Hepatocyte (in vitro differentiated cells): ENCODE data around the gene TRAM2. TPM values are rescaled to one million over a fixed set of nuclear protein-coding genes. Genes with fewer than 3 reads are reported as not detected.

Experiments
- DNase-seq: peaks from one replicate; pipeline ENCODE4 v3.0.0-alpha.2; 2016; ENCODE audit warnings: low spot score
- H2AFZ ChIP-seq: fragments of 200-600 bp; sonication (generic); 2 replicates; pipeline ENCODE4 v1.6.0; 2016; ENCODE audit warnings: antibody characterized with exemption, mild to moderate bottlenecking
- H3K27ac ChIP-seq: fragments of 200-600 bp; sonication (generic); 2 replicates; pipeline ENCODE4 v1.5.1; 2016; ENCODE audit warnings: mild to moderate bottlenecking
- H3K27me3 ChIP-seq: fragments of 200-600 bp; sonication (generic); 2 replicates; pipeline ENCODE4 v1.6.1; 2016
- H3K36me3 ChIP-seq: fragments of 200-600 bp; sonication (generic); replicated peaks from 2 replicates; pipeline ENCODE4 v1.5.1; 2016; ENCODE audit warnings: low read depth; ENCODE audit not compliant: insufficient read depth
- H3K4me1 ChIP-seq: fragments of 200-600 bp; sonication (generic); 2 replicates; pipeline ENCODE4 v1.5.1; 2016; ENCODE audit warnings: mild to moderate bottlenecking, moderate library complexity; ENCODE audit not compliant: insufficient read depth
- H3K4me2 ChIP-seq: fragments of 200-600 bp; sonication (generic); 2 replicates; pipeline ENCODE4 v1.6.0; 2016
- H3K4me3 ChIP-seq: fragments of 200-600 bp; sonication (generic); 2 replicates; pipeline ENCODE4 v1.5.1; 2016; ENCODE audit warnings: mild to moderate bottlenecking
- H3K79me2 ChIP-seq: fragments of 200-600 bp; sonication (generic); 2 replicates; pipeline ENCODE4 v1.6.0; 2017; ENCODE audit warnings: mild to moderate bottlenecking
- H3K9me2 ChIP-seq: fragments of 200-600 bp; sonication (generic); replicated peaks from 2 replicates; pipeline ENCODE4 v1.6.0; 2017; ENCODE audit warnings: mild to moderate bottlenecking; ENCODE audit not compliant: insufficient read depth
- H3K9me3 ChIP-seq: fragments of 200-600 bp; sonication (generic); 2 replicates; pipeline ENCODE4 v1.5.1; 2016; ENCODE audit warnings: low read depth, mild to moderate bottlenecking
- H4K20me1 ChIP-seq: fragments of 200-600 bp; sonication (generic); 2 replicates; pipeline ENCODE4 v1.6.0; 2016; ENCODE audit warnings: mild to moderate bottlenecking; ENCODE audit not compliant: insufficient read depth, poor library complexity, severe bottlenecking
- EZH2 ChIP-seq: fragments of 200-600 bp; sonication (generic); IDR thresholded peaks from 2 replicates; pipeline ENCODE4 v1.6.1; 2016; ENCODE audit warnings: antibody characterized with exemption, mild to moderate bottlenecking, borderline replicate concordance
- EZH2phosphoT487 ChIP-seq: fragments of 200-600 bp; sonication (generic); IDR thresholded peaks from one replicate; pipeline ENCODE4 v1.6.1; 2018; ENCODE audit warnings: antibody characterized with exemption, mild to moderate bottlenecking, low read depth, moderate library complexity; ENCODE audit not compliant: unreplicated experiment, severe bottlenecking
- WGBS: methylation state at CpG from one replicate; pipeline ENCODE4 v1.1.6; 2016; ENCODE audit warnings: low lambda C conversion rate; ENCODE audit errors: missing lambda C conversion rate; 5-methylcytosine and 5-hydroxymethylcytosine counted together
- polyA plus RNA-seq: library from polyadenylated mRNA; unstranded; fragments of >200 nt; fragmentation: Nextera tagmentation; extraction: Ambion mirVana; gene quantifications from 2 replicates; pipeline ENCODE4 v1.2.1, GENCODE V29; 2016
- total RNA-seq: library from RNA; depleted of rRNA; stranded (reverse); fragments of >200 nt; gene quantifications from 2 replicates; pipeline ENCODE4 v1.2.3, GENCODE V29; 2014
- TF ChIP-seq, protein P1 (sequence below): fragments of 200-600 bp; sonication (generic); IDR thresholded peaks from 2 replicates; pipeline ENCODE4 v1.5.1; 2016; ENCODE audit warnings: antibody characterized with exemption, mild to moderate bottlenecking; ENCODE audit not compliant: poor library complexity

The TRAM2 gene
- total and polyA plus RNA-seq, 2 experiments from 2014 or later = 29.6 to 47.6 TPM

DNA sequence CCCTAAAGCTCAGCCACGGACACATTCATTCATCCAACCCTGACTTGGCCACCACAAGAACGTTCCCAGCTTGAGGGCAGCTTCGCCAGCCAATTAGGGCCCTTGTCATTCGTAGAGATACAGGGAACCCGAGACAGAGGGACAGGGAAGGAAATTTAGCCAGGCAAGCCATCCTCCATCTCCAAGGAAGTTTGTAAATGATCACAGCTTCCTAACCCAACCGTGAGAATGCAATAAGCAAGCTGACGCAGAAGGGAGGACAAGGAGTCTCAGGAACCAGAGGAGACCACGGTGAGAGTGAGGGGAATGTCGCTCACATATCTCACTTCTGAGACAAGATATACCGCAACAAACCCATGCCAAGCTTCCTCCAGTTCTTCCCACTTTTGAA is 1.4 kb downstream of the TRAM2 start:
- no peaks in the 10 kb centered on the region for H3K9me3 ChIP-seq
- peaks cover 46% of the 10 kb centered on the region for H3K4me1 ChIP-seq
- H3K4me2 ChIP-seq = peak overlapping the region; percentile 87
- TF ChIP-seq EZH2phosphoT487 (no peak), EZH2 (no peak)
- TF ChIP-seq, protein P1, sequence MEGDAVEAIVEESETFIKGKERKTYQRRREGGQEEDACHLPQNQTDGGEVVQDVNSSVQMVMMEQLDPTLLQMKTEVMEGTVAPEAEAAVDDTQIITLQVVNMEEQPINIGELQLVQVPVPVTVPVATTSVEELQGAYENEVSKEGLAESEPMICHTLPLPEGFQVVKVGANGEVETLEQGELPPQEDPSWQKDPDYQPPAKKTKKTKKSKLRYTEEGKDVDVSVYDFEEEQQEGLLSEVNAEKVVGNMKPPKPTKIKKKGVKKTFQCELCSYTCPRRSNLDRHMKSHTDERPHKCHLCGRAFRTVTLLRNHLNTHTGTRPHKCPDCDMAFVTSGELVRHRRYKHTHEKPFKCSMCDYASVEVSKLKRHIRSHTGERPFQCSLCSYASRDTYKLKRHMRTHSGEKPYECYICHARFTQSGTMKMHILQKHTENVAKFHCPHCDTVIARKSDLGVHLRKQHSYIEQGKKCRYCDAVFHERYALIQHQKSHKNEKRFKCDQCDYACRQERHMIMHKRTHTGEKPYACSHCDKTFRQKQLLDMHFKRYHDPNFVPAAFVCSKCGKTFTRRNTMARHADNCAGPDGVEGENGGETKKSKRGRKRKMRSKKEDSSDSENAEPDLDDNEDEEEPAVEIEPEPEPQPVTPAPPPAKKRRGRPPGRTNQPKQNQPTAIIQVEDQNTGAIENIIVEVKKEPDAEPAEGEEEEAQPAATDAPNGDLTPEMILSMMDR = no peak
- H3K36me3 ChIP-seq = no peaks in the 10 kb centered on the region
- H3K9me2 ChIP-seq = no peaks in the 10 kb centered on the region
- H3K79me2 ChIP-seq = peaks cover 64% of the 10 kb centered on the region
- peak overlapping the region; percentile 89 for H3K27ac ChIP-seq
- peak overlapping the region; percentile 95 for H3K4me3 ChIP-seq
- DNase-seq = no peak
- WGBS = 54% methylated on average over 10 of the region's 10 CpGs
- H3K27me3 ChIP-seq = no peaks in the 10 kb centered on the region
- no peak overlapping the region for H2AFZ ChIP-seq
- H4K20me1 ChIP-seq = peaks cover 11% of the 10 kb centered on the region

DNA sequence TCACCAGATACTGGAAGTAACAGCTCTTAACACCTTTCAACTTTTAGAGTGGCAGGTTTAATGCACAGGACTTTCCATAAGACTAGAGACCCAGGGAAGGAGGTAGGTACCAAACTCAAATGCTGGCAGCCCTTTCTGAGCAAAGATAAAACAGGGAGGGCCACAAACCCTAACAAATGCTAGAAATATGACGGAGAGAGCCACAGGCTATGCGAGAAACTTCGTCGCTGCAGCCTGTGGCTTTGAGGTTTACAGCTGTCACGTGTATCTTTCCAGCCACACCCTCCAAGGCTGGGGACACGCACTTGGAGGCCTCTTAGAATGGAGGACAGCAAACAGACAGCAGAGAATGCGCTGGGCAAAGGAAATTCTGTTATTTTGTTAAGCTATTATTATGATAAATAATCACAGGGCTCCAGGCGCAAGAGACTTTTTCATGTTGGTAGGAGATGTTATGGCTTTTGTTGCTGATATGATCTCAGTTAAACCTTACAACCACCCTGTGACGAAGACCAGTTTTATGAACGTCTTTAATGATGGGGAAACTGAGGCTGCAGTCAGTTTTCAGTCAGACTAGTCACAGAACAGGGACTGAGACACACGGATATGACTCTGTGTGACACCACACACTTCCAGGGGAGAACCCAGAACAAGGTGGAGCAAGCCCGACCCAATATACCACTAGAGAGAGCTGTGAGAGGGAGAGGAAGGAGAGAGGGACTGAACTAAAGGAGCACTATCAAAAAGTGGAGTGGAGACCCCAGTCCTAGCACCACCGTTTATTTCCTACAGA is 2.0 kb downstream of the TRAM2 start:
- Histone ChIP-seq H3K4me3 (peak overlapping the region; percentile 95), H3K9me2 (no peaks in the 10 kb centered on the region), H3K27me3 (no peaks in the 10 kb centered on the region), H3K4me2 (peak overlapping the region; percentile 87), H3K27ac (peak overlapping the region; percentile 89), H4K20me1 (peaks cover 11% of the 10 kb centered on the region), H3K9me3 (no peaks in the 10 kb centered on the region), H3K36me3 (no peaks in the 10 kb centered on the region), H2AFZ (no peak overlapping the region), H3K4me1 (peaks cover 52% of the 10 kb centered on the region), H3K79me2 (peaks cover 70% of the 10 kb centered on the region)
- TF ChIP-seq, protein P1 = no peak
- TF ChIP-seq EZH2phosphoT487 (no peak), EZH2 (no peak)
- whole genome bisulfite sequencing = 47% methylated on average over 13 of the region's 13 CpGs
- DNase-seq = peak; percentile 74

DNA sequence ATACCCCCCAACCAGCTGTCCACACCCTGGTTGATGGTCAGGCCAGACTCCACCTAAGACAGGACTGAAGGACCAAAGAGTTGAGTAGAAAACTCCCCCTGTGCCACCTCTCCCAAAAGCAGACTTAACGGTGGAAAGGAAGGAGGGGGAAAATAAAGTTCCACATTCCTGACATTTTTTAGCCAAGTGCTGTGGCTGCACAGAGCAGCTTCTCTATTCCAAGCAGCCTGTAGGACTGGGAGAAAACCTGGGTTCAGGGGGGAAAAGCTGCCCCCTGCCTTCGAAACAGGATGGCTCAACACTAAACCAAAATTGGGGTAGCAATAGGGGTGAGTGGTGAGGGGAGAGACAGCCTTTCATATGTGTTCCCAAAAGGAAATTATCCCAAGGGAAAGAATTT is 3.6 kb downstream of the TRAM2 start:
- H3K27me3 ChIP-seq = no peaks in the 10 kb centered on the region
- no peaks in the 10 kb centered on the region for H3K9me2 ChIP-seq
- peak overlapping the region; percentile 87 for H3K4me2 ChIP-seq
- H3K4me1 ChIP-seq = peaks cover 62% of the 10 kb centered on the region
- no peaks in the 10 kb centered on the region for H3K36me3 ChIP-seq
- H3K27ac ChIP-seq = peak overlapping the region; percentile 44
- WGBS = 37% methylated on average over 2 of the region's 2 CpGs
- TF ChIP-seq, protein P1 = no peak
- no peak for TF ChIP-seq EZH2
- TF ChIP-seq EZH2phosphoT487 = no peak
- H4K20me1 ChIP-seq = peaks cover 11% of the 10 kb centered on the region
- no peaks in the 10 kb centered on the region for H3K9me3 ChIP-seq
- peaks cover 83% of the 10 kb centered on the region for H3K79me2 ChIP-seq
- no peak overlapping the region for H3K4me3 ChIP-seq
- H2AFZ ChIP-seq = no peak overlapping the region
- no peak for DNase-seq
